Dedifferentiated amniotic fluid mesenchymal stem cell (primary cell): ENCODE results near the gene KCTD7.
"Not testable (repeated sequence)": the region's sequence is repeated elsewhere in the genome, so short reads cannot be mapped to it uniquely, and the experiment has no call there.

Experiments used
- DNase-seq: peaks from one replicate; pipeline ENCODE4 v3.0.0-alpha.2; 2016; ENCODE audit errors: extremely low spot score

Gene KCTD7

DNA sequence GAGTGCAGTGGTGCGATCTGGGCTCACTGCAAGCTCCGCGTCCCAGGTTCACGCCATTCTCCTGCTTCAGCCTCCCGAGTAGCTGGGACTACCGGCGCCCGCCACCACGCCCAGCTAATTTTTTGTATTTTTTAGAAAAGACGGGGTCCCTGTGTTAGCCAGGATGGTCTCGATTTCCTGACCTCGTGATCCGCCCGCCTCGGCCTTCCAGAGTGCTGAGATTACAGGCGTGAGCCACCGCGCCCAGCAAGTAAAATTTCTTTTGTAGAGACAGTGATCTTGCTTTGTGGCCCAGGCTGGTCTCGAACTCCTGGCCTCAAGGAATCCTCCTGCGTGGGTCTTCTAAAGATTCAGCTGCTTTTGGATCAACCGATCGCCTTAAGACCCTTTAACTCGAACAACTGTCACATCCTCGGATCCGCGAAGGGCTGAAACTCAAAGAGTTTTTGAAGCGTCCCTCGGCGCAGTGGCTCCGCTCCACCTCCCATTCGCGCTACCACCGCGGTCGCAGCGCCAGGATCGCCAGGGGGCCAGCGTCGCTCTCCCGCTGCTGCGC lies 25.1 kb downstream of the KCTD7 start:
- not testable (repeated sequence) for DNase-seq

- peak; percentile 97 for DNase-seq
These were observed 25.8 kb downstream of the KCTD7 start for GRCh38 chr7:66654275-66655112.

DNA sequence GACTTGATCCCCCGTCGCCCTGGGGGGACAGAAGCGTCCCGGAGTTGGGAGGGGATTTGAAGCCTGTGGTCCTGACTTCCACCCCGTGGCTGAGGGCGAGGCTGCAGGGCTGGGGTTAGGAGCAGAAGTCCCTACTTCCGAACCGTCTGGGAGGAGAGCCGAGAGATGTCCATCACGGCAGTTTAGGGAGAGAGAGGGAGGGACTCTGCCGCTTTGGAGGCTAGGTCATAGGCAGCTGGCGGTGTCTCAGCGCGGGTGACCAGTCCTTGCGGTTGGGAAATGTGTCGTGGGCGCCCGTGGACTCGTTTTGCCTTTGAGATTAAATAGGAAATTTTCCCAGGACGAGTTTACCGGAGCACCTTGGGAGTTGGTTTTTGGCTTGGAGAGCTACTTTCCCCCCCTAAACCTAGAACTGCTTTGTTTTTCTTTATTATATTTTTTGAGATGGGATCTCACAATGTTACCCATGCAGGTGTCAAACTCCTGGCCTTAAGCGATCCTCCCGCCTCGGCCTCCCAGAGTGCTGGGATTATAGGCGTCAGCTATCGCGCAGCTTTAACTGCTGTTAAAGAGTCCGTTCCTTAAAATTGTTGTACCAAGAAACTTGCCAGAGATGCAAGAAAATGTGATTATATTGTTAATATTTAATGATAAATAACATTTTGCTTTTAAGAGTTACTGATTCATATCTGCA lies 26.6 kb downstream of the KCTD7 start:
- peak; percentile 36 for DNase-seq

DNA sequence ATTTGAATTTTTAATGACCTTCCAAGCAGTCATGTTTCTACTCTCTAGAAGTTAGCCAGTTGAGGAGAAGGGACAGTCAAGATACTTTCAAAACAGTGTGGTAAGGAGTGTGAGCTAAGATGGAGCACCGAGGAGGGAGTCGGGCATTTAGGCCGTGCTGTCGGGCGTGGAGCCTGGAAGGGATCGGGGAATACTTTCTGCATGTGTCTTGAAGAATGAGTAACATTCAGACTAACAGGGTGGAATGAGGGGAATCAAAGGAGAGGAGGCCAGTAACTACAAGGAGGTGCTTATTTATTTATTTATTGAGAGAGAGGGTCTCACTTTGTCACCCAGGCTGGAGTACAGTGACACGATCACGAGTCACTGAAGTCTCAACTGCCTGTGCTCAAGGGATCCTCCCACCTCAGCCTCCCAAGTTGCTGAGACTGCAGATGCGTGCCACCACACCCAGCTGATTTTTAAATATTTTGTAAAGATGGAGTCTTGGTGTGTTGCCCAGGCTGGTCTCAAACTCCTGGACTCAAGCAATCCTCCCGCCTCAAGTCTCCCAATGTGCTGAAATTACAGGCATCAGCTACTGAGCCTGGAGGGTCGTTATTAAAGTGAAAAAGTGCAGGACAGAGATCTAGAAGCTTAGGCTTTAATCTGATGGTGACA lies 27.3 kb downstream of the KCTD7 start:
- DNase-seq: peak; percentile 49

DNA sequence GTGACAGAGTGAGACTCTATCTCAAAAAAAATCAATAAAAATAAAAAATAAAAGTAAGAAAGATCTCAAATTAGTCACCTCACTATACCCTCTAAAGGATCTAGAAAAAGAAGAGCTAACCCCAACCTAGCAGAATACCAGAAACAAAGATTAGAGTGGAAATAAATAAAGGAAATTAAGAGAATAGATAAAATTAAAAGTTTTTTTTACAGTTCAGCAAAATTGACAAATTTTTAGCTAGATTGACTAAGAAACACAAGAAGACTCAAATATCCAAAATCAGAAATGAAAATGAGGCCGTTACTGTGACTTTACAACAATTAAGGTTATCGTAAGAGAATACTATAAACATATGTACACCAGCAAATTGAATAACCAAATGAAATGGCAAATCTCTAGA lies 29.1 kb downstream of the KCTD7 start:
- DNase-seq: no peak

- no peak for DNase-seq
These were observed 34.1 kb downstream of the KCTD7 start for GRCh38 chr7:66662646-66663264.

DNA sequence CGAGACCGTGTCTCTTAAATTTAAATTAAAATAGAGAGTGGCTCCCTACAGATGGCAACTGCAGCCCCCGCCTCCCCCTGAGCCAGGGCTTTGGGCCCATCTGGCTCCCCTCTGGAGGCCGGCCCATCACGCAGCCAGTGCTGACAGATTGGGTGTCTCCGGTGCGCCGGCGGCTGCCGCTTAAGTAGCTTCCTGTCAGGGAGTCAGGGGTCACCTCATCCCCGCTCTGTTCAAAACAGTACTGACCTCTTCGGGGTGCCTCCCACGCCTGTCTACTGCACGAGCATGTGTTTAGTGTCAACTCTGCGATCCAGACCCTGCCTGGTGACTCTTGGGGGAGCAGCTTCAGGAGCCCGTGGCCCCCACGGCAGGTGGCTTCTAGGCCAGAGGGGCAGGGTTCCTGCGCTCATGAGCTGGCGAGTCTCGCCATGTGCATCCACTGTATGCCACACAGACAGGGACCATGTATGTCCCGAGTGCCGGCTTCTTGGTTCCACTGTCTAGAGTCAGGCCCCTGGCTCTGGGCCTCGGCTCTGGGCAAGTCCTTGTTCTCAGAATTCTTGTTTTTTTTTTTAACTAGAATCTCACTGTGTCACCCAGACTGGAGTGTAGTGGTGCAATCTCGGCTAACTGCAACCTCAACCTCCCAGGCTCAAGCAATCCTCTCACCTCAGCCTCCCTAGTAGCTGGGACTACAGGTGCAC lies 36.1 kb downstream of the KCTD7 start:
- DNase-seq: no peak

DNA sequence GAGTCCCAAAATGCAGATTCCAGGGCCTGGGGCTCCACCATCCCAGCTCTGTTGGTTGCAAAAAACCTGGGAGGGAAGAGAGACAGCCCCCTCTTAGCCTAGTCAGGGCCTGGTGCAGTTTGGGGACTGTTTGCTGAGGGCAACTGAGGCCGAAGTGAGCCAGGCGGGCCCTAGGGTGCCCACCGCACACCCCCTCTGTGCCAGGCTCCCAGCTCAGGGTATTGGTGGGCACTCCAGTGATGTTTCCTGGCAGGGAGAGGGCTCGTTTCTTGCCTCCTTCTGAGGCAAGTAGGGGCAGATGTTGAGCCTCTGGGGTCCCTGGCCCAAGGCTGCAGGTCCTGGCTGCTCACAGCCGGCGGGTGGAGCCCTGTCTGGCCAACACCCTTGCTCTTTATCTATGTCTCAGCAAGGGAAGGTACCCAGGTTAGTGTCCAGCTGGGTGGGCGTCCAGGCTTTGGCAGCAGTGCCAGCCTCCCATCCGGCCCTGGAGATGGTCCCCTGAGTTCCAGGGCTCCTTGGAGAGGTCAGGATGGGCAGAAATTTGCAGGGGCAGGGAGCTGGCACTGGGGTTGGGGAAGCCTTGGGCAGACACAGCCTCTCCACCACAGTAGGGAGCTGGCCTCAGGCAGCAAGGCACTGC lies 37.8 kb downstream of the KCTD7 start:
- no peak for DNase-seq

DNA sequence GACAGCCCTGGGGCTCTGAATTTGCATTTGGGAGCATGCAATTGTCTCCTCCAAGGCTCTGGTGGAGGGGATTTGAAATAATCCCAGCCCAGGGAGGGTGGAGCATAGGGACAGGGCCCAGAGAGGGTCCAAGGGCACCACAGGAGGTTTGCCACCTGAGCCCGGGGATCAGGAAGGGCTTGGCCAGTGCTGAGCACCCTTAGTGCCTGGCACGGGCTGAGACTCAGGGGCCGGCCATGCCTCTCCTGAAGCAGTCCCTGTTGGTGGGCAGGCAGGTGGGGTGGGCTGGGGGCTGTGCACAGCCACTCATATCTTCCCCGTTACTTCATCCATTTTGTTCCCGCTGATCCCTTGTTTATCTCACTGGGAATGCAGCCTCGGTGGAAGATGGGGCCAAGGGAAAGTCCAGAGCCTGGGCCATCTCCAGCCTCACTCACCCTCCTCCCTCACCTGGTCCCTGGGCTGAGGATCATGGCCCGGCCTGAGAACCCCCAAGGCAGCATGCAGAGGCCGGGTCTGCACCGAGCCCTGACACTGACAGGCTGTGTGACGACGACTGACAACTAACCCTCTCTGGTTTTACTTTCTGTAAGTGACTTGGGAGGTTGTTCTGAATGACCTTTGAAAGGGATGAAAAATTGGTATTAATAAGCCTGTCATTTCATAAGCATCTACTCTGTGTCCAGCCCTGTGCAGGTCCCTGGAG lies 38.5 kb downstream of the KCTD7 start:
- DNase-seq: no peak

DNA sequence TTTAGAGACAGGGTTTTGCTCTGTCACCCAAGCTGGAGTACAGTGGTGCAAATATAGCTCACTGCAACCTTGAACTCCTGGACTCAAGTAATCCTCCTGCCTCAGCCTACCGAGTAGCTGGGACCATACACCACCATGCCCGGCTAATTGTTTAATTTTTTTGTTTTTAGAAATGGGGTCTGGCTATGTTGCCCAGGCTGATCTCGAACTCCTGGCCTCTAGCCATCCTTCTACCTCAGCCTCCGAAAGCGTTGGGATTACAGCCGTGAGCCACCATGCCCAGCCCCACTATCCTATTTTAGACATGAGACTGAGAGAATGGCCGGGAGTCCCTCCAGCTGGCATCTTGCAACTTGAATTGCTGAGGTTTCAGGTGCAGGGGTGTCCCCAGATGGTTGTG lies 39.4 kb downstream of the KCTD7 start:
- DNase-seq: no peak

- DNase-seq: no peak
These were observed 40.0 kb downstream of the KCTD7 start for GRCh38 chr7:66668677-66669076.

DNA sequence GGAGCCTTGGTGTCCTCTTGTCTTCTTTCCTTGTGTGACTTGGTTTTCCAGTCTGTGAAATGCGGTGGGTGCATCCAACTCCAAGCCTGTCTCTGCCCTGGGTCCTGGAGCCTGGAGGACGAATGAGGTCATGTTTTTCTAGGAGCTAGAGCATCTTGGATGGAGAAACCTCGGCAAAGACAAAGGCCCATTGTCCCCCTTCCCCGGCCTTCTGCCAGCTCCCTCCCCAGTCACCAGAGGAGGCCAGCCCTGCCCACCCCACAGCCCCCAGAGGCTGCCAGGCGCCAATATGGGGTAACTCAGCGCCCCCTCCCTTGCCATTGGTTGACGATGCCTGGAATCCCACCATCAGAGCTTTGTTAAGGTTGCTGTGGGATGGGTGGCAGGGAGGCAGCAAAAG lies 40.4 kb downstream of the KCTD7 start:
- no peak for DNase-seq

- no peak for DNase-seq
These were observed 40.8 kb downstream of the KCTD7 start for GRCh38 chr7:66669496-66669895.

DNA sequence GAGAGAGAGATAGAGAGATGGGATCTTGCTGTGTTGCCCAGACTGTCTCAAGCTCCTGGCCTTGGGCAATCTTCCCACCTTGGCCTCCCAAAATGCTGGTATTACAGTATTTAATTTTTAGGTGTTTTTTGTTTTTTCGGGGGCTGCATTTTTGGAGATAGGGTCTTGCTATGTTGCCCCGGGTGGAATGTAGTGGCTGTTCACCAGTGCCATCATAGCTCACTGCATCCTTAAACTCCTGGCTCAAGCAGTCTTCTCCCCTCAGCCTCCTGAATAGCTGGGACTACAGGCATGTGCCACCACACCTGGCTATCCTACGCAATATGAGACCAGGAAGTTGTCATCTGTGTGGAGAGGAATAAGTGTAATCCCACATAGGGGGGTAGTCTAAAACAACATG lies 42.4 kb downstream of the KCTD7 start:
- DNase-seq: no peak

- not testable (repeated sequence) for DNase-seq
These were observed 42.8 kb downstream of the KCTD7 start for GRCh38 chr7:66671486-66671885.

DNA sequence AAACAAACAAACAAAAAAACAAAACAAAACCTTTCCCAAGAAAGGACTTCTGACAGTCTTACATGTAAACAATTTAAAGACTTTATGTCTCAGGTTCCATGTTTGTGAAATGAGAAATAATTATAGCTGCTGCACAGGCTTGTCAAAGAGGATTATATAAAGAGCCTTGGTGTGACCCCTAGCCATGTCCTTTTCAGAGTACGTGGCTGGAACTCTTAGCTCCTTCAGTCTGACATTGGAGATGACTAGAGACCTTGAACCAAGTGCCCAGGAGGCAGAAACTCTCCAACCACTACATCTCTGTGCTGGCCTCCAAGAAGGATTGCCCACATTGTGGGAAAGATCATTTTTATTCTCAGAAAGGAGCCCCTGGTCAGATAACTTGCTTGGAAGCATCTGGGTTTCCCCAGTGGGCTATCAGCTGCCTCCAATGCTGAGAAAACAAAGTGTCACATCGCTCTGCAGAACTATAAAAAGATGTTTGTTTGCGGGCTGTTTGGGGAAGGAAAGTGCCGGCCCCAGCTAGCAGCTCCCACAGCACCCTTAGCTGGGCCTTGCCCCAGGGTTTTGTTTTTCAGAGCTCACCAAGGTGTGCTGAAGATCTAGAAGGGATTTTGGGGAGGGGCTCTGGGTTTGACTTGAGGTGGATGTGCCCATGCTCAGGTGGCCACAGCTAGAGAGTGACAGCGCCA lies 43.9 kb downstream of the KCTD7 start:
- not testable (repeated sequence) for DNase-seq

- not testable (repeated sequence) for DNase-seq
These were observed 44.5 kb downstream of the KCTD7 start for GRCh38 chr7:66673124-66673640.

GRCh38 chr7:66679633-66680244 lies 51.1 kb downstream of the KCTD7 start:
- DNase-seq: no peak
